Stimulated activated CD4-positive, alpha-beta T cell treated with anti-CD3 and anti-CD28 coated beads, TNF-alpha, amount 100 ng/mL, for 48 hours (primary cell): ENCODE results near the gene NUDT8.
"Not testable (repeated sequence)": the region's sequence is repeated elsewhere in the genome, so short reads cannot be mapped to it uniquely, and the experiment has no call there.

Experiments used
- DNase-seq, 3 donors: peaks; one replicate each; pipeline ENCODE4 v3.0.0-alpha.2; 2020; ENCODE audit warnings: low read depth in 3 of 3

The NUDT8 gene

DNA sequence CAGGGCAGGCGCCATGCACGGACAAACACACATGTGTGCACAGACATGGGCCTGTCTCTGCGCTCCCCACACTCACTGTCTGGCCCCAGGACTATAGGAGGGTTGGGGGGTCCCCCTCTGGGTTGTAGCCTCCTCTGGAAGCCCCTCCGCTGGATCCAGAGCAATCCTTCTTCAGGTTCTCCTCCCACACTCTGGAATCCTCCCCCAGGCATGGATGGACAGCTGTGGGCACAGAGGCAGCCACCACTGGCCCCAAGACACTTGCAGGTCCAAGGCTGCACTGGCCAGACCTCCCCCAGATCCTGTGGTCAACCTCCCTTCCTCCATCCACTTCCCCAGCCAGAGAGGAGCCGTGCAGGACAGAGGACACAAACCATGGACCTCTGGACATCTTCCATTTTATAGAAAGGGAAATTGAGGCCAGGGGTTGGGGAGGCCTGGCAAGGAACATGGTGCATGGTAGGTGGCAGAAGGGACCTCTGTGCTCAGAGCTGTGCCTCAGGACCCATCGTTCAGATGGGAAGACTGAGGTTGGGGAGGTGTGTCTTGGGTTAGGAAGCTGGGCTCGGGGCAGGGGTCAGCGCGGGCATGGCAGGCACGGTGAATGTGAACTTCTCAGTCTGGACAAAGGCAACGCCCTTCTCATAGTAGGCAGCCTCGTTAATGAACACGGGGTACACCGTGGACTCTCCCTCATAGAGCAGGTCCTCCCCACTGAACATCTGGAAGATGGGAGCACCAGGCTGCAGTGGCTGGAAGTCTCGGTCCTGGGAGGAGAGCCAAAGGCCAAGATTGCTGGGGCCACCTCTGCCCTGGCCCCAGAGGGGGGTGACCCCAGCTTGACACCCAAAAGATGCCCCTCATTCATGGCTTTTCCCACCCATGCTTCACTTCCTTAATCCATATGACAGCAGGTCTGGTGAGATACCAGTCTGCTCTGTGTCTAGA lies 12.7 kb upstream of the NUDT8 start:
- DNase-seq, result no peak

DNA sequence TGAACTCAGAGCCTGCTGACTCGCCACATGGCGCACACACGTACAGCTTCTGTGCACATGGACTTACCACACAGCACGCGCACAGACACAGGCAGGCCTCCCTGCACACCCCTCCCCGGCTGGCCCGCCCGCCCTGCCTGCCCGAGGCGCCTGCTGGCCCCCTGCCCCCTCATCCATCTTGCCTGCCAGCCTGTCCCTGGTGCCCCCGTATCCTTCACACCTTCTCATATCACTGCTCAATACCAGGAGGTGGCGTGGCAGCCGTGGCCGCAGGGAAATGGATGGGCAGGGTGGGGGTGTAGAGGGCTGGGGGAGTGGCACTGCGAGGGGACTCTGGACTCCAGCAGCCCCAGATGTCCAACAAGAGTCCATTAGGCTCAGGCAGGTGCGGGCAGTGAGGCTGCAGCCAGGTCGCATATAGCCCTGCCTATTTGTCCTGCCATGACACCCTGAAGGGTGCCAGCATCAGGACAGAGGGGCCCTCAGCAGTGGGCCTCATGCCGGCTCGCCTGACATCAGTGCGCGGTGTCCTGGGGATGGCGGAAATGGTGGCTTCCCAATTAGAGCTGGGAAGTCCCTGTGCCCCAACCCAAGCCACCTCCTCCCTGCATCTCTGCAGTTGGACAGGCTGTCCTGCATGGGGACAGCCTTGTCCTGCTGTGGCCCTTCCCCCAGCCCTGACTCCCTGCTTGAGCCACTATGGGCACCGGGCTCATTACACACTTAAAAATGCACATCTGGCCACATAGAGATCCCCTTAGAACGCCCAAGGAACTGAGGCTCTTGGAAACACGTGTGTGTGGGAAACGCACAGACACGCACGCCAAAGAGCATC lies 11.8 kb upstream of the NUDT8 start:
- no peak for DNase-seq

DNA sequence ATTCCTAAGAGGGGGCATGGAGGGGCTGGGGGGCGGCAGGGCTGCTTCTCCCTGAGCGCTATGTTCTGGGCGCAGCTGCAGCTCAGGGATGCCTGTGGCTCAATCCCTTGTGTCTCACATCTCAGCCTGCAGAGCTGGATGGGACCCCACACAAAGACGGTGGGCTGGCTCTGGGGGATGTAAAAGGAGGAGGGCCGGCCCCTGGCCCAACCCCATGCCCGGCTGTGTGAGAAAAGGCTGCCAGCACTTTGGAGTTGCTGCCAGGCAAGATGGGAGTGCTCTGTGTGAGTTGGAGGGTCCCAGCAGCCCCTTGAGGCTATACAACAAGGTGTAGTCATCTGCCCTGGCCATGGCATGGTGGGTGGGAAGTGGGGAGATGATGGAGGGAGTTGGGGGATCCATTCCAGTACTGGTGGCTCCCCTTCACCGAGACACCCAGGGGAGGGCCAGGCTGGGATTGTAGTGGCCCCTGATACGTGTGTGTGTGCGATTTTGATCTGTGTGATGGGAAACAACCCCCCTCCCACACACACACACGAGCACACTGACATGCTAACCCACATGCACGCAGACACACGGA lies 11.1 kb upstream of the NUDT8 start:
- DNase-seq, result no peak

DNA sequence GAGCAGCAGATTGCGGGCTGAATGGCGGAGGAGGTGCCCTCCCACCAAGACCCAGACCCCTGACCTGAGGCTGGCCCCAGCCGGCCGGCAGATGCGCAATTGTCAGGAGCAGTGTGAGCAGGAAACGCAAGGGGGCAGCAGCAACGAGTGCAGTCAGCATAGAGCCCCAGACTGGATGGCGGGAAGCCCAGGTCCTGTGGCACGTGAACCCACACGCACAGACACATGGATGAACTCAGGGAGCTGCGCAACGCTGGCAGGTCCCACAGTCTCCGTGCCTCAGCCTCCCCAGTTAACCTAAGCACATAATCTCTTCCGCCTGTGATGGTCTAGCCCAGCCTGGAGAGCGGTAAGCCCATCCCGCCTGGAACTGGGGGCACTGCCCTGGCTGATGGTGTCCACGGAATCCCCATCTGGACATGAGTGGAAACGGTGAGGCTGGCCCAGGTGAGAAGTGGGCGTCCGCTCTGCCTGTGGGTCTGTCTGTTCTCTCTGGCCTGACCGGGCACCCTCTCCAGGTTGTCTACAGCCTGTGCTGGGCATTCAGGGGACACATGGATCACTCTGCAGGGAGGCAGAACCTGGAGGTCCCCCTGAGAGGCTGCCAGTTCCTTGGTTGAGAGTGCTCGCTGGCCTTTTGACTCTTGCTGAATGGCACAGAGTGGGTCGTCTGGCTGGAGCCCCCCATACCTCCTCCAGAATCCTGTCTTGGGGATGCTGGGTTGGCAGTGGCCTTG lies 10.5 kb upstream of the NUDT8 start:
- peak in 1 of 3 donors; percentile 39 for DNase-seq

DNA sequence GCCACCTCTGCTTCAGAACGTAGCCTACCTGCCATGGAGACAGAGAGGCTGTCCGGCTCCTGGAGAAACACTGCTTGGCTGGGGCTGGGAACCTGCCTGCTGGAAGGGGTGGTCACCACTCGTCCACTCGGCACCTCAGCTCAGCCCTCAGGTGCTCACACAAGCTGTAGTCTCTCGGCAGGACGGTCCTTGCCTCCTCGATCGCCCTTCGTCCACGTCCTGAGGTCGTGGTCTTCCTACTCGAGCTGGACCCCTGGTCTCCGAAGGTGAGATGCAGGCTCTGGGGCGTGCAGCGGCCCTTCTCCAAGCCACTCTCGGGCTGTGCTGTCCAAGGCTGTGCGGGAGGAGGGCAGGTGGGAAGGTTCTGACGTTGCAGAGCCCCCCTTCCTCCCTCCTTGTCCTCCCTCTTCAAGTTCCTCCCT lies 9.7 kb upstream of the NUDT8 start, which contains the start of gene TBX10:
TBX10 (minus strand) TSS at position 326 of the 422 bp plus-strand sequence; CDS start at position 35, 291 bp downstream.
- no peak for DNase-seq

DNA sequence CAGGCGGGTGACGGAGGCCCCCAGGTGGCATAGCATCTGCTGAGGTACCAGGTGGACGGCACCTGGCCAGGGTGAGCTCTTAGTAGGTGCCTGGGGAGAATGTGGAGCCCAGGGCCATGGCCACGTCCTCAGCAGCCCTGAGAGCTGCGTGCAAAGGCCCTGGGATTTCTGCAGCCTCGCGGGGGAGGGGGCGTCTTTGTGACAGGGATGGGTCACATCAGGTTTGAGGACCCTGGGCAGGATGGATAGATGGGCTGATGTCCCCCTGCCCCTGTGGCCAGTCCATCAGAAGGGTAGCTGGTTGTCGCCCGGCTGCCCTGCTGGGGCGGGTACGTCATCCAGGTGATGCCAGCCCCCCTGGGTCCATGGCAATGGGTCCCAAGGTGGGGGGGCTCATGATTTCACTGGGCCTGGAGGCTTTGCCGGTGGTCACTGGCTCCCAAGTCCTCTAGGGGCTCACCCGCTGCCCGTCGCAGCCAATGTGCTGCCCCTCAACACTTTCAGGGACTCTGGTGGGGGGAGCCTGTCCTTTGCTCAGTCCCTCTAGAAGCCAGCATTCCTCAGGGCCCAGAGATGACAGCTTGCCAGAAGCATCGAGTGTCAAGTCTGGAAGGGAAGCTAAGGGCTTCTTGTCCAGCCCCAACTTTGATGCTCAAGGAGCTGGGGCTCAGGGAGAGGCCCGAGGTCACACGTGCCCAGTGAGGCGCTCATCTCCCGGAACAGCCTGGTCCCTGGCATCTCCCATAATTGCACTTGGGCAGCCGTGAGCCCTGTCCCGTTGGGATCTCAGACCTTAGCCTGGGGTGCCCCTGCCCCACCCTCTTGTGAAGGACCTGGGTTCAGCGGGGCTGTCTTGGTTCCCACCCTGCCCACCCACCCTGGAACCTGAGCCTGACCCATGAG lies 9.0 kb upstream of the NUDT8 start:
- DNase-seq, result no peak

DNA sequence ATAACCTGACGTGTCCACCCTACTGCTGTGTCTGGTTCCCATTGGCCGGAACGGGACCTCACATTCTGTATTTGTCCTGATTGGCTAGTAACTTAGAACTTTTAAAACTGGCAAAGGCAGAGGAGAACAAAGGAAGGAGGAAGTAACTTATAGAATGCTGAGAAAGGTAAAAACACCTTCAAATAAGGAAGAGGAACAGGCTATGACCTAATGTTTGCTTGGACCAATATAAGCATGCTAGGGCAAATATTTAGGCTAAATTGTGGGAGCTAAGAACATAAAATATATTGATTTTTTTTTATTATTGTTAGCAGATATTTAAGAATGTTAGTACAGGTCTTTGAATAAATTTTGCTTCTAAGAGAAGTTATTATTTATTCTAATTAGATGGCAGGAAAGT lies 7.7 kb upstream of the NUDT8 start:
- not testable (repeated sequence) for DNase-seq

DNA sequence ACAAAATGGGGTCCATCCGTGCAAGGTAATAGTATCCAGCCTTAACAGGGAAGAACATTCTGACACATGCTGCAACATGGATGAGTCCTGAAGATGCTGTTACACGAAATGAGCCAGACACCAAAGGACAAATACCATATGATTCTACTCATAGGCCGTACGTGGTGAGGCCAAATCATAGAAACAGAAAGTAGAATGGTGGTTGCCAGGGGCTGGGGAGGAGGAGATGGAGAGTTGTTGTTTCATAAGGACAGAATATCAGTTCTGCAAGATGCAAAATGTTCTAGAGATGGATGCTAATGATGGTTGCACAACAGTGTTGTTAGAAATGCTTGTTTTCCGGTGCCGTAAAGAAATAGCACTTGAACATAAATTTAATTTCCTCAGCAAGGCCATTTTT lies 7.2 kb upstream of the NUDT8 start:
- no peak for DNase-seq

DNA sequence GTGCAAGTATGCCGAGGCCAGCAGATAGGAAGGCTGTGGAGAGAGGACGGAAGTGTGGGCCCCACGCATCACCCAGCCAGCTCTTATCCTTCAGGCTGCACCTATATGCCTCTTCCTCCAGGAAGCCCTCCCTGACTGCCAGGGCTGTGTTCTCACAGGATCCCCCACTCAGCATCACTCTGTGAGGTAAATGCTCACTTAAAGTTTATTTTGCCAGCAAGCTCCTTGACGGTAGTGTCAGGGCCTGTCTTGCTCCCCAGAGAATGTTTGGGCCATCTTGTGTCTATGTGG lies 5.4 kb upstream of the NUDT8 start:
- DNase-seq, result no peak

DNA sequence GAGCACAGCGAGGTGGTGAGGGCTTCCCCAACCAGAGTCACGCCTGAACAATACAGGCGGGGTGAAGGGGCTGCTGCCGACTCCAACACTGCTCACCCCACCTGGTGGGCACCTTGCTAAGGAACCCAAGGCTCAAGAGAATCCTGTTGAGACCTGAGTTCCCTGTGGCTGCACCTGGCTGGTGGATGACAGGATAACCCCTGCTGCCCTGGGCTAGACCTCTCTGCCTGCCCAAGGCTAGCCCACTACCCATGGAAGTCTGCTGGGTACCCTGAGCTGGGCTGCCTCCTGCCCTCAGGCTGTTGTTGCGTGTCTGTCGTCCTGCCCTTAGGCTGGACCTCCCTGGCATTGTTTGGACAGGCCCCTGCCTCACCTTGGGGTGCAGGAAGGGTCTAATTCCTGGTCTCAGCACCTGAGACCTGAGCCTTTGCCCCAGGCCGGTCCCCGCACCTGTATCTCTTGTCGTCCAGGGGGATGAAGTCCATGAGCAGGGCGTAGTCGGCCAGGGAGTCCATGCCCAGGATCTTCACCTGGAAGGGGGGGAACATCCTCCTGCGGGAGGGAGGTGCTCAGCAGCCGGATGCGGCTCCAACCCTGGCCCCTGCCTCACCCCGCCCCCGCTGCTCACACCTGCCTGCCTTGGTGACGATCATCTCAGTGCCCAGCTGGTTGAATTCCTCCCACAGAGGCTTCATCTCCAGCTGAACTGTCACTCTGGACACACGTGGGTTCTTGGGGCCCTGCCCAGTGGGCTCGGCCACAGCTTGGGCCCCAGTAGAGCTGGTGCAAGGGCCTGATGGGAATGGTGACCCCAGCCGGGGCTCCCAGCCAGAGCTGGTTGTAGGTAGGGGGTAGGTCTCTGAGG lies 4.9 kb upstream of the NUDT8 start:
- DNase-seq, result no peak

DNA sequence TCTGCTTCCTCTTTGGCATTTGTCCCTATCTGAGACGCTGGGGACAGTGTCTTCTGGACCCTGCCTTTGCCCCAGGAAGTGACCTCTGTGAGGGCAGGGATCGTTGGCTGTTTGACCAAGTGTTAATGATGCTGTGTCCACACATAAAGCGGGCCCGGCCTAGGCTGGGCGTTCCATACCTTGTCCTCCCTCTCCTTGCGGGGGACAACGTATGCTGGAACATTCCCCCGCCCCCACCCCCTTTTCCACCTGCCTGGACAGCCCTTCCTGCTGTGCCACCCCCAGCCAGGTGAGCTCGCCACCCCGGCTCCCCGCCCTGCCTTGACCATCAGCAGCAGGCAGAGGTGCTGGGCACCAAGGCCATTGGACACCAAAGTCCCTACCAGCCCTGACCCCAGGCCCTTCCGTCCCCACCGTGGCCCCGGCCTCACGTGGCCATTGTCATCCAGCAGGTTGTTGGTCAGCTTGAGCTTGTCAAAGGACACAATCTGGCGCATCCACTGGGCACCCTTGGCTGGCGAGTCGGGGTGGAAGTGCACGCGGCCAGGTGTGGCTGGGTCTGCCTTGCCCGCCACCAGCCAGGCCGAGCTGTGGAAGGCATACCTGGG lies 4.1 kb upstream of the NUDT8 start:
- no peak for DNase-seq

DNA sequence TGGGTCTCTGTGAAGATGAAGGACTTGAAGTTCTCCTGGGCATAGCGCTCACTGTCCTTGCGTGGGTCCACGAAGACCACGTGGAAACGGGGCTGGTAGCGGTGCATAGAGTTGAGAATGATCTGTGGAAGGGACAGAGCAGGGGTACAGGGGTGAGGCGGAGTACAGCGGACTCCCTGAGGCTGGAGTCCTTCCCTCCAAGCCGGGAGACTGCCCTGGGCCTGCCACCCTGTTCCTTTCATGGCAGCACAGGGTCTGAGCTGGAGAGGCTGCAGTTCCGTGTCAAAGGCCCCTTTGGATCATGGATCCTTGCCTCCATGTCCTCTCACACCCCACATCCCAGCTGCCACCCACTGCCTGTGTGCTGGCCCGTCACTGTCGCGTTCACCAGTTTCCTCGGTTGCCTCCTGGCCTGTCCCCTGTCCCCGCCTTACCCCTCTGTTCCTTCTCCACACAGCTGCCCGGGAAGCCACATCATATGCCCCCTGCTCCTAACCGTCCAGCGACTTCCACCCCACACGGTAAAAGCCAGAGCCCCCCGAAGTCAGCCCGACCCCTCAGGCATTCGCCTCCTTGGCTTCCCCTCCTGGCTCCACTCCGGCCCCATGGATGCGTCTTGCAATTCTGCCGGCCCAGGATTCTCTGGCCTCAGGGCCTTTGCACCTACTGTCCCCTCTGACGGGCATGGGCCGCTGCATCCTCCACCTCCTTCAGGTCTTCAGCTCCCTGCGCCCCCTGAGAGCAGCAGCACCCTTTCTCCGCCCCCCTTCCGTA lies 3.4 kb upstream of the NUDT8 start:
- no peak for DNase-seq

DNA sequence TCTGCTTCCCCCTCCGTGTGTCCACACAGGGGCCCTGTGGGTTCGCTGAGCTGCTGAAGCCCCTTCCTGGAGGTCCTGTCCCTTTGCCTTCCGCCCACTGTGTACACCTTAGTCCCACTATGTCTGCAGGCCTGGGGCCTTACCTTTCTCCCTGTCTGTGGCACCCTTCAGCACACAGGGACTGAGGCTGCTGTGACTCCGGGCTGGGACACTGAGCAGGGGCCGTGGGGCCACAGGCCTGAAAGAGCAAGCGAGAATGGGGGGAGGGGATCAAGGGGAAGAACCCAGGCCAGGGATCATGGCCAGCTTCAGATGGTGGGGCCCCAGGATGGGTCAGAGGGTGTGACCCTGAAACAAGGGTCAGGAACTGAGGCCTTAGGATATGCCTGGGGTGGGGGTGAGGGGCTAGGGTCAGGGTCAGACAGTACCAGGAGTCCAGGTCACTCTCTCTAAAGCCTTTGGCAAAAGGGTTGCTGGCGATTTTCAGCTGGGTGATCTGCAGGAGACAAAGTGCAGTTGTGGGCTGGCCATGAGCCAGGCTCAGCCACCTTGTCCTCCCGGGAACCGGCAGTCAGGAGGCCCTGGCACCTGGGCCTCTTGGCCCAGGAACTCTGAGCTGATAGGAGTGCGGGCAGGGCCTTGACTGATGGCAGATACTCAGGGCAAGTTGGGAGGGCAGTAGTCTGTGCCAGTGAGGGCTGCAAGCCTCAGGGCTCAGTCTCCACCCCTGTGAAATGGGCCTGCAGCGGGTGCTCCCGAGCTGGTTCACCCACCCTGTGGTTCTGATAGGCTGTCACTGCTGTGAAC lies 2.6 kb upstream of the NUDT8 start:
- DNase-seq, result no peak

DNA sequence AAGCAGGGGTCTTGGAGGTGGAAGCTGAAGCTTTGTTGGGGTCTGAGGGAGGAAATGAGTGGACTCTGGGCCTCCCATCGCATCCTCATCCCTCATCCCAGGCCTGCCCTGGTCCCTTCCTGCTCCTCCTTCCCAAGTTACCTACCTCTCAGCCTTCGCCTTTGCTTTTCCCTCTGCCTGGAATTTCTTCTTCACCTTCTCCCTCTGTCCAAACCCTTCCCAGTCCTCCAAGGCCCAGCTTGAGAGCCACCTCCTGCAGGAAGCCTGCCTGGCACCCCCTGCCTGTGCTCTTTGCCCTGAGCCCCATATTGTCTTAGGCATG lies 2.1 kb upstream of the NUDT8 start:
- DNase-seq, result no peak

DNA sequence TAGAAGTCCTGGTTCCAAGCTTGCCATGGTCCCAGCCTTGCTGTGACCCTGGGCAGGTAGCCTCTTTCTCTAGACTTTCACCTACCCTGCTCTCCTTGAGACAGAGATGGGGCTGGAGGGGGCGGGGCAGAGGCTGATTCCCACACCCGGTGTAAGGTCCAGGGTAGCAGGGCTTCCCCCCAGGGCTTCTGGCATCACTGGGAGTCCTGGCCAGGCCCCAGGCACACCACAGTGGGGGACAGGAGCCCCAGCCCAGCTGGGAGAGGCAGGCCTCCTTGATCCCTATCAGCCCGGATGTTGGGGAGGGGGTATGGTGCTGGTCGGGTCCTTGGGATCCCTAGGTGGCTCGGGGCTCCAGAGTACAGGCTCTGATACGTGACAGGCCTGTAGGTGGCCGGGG lies 1.7 kb upstream of the NUDT8 start:
- no peak for DNase-seq

DNA sequence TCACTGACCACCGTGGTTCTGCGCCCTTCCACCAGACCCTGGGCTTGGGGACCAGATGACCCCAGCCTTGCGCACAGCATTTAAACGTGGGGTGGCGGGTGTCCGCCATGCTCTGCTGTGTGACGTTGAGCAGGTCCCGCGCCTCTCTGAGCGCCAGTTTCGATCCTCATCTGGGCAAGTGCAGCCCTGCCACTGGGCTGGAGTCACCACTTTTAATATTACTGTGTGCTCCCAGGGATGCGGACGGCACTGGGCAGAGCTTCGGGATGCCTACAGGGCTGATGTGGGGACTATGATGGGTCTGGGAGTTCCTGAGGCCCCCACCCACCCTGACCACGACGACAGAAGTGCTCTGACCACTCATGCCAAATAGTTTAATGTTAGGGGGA lies 1.2 kb upstream of the NUDT8 start:
- no peak for DNase-seq

DNA sequence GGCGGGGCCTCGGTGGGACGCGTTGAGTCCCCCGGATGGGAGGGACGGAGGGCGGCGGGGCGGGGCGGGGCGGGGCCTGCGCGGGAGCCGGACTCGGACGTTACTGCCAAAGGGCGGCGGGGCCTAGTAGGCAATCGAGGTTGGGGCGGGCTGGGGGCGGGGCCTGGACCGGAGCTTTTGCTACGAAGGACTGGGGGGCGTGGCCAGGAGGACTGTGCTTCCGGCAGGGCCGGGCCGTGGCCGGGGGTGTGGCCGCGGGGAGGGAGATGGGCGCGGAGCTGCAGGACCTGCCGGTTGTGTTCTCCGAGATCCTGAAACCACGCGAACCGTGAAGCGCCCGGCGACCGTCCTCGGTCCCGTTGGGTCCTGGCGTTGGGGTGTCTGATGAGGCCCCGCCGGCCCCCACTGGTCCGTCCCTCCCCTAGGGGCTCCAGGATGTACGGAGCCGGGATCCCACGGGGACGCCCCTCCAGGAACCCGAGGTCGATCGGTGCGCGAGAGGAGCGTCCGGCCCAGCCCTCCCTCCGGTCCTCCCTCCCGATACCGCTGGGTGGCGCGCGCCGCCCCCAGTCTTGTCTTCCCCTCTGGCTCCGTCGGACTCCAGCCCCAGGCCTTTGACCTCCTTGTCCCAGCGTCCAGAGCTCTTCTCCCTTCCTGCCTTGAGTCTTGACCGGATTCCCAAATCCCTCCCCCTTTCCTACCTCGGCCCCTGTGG lies 648 bp upstream of the NUDT8 start:
- peak; percentile 94 to 99 (median 94) for DNase-seq
